Upper lobe of right lung (tissue), 1 donor: ENCODE results near the gene TENM3. TPM values are rescaled to one million over a fixed set of nuclear protein-coding genes. Genes with fewer than 3 reads are reported as not detected.
A peak's percentile ranks its signal among the peaks of the same experiment; 100 is the strongest.

Experiments
- ATAC-seq: fragments of 200-7000 bp; cut with Tn5 transposase; one replicate; pipeline ENCODE4 v1.9.1; 2020; ENCODE audit warnings: mild to moderate bottlenecking, moderate library complexity
- DNase-seq: peaks from one replicate; pipeline ENCODE4 v3.0.0-alpha.2; 2020
- H3K27ac ChIP-seq: fragments of 200-600 bp; one replicate; pipeline ENCODE4 v1.8.0; 2022
- H3K27me3 ChIP-seq: fragments of 200-600 bp; one replicate; pipeline ENCODE4 v1.8.0; 2022; ENCODE audit warnings: mild to moderate bottlenecking
- H3K36me3 ChIP-seq: fragments of 200-600 bp; one replicate; pipeline ENCODE4 v1.8.0; 2022
- H3K4me1 ChIP-seq: fragments of 200-600 bp; one replicate; pipeline ENCODE4 v1.8.0; 2022
- H3K4me3 ChIP-seq: fragments of 200-600 bp; one replicate; pipeline ENCODE4 v1.8.0; 2022; ENCODE audit warnings: mild to moderate bottlenecking
- H3K9me3 ChIP-seq: fragments of 200-600 bp; one replicate; pipeline ENCODE4 v1.8.0; 2022
- intact Hi-C: fragments of 100-400 bp; cut with DNase I; formaldehyde crosslinking; loops from one replicate; pipeline ENCODE4 v1.11.0; 2022
- total RNA-seq: library from RNA; stranded (reverse); fragmentation: NEBNext Ultra II Directional; extraction: Animal tissue kit (Norgen Biotek cat#: 25700); gene quantifications from one replicate; pipeline ENCODE4 v1.2.1, GENCODE V29; 2021
- TF ChIP-seq, protein P1 (sequence below): fragments of 200-600 bp; IDR thresholded peaks from one replicate; pipeline ENCODE4 v1.8.0; 2022; ENCODE audit warnings: antibody characterized with exemption
- donor health status: DM: no; HTN: yes; CAD: no; lungs with severe emphysema.

TENM3 gene
- total RNA-seq, 1 donor from 2014 or later: 5.6 TPM

DNA sequence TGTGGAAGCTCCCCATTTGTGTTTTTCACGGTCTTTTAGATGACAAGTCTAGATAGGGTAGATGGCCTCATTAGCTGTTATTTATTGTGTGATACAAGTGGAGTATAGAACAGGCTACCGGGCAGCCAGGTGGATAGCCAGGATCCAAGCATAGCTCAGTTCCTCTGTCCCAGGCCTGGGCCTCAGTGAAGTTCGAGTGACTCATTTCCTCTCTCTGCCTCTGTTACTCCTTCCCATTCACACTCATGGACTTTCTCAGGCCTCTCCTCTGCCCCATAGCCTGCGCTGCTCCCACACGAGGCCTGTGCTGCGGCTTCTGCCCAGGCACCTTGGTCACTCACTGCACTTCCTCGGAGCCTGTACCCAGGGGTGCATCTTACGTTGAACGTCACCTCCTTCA is 54.5 kb downstream of the TENM3 start:
- DNase-seq (no peak), ATAC-seq (no peak)
- Histone ChIP-seq H3K36me3 (no peaks in the 10 kb centered on the region), H3K9me3 (no peaks in the 10 kb centered on the region), H3K27ac (no peak overlapping the region), H3K4me1 (no peaks in the 10 kb centered on the region), H3K27me3 (no peaks in the 10 kb centered on the region), H3K4me3 (no peak overlapping the region)
- intact Hi-C loops: no loop called here
- TF ChIP-seq, protein P1, sequence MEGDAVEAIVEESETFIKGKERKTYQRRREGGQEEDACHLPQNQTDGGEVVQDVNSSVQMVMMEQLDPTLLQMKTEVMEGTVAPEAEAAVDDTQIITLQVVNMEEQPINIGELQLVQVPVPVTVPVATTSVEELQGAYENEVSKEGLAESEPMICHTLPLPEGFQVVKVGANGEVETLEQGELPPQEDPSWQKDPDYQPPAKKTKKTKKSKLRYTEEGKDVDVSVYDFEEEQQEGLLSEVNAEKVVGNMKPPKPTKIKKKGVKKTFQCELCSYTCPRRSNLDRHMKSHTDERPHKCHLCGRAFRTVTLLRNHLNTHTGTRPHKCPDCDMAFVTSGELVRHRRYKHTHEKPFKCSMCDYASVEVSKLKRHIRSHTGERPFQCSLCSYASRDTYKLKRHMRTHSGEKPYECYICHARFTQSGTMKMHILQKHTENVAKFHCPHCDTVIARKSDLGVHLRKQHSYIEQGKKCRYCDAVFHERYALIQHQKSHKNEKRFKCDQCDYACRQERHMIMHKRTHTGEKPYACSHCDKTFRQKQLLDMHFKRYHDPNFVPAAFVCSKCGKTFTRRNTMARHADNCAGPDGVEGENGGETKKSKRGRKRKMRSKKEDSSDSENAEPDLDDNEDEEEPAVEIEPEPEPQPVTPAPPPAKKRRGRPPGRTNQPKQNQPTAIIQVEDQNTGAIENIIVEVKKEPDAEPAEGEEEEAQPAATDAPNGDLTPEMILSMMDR: no peak

DNA sequence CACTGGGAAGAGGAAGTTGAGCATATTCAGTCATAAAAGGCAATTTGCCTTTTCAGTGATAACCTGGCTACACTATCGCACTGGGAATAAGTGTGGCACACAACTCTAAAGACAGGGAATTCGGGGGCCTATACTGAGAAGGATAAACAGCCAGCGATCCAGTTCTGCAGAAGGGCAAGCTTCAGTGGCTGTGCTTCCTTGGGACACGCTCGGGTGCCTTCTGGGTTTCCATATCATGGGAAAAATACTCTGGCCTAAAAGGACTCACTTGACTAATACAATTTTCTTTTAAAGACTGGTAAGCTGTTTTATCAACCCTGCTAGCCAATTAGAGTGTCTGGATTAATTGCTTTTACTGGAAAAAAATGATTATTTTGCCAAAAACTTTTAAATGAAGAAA is 58.5 kb downstream of the TENM3 start:
- DNase-seq (no peak), ATAC-seq (no peak)
- intact Hi-C loops: no loop called here
- Histone ChIP-seq H3K36me3 (no peaks in the 10 kb centered on the region), H3K4me1 (no peaks in the 10 kb centered on the region), H3K27me3 (no peaks in the 10 kb centered on the region), H3K4me3 (no peak overlapping the region), H3K9me3 (no peaks in the 10 kb centered on the region), H3K27ac (no peak overlapping the region)
- TF ChIP-seq, protein P1: no peak

DNA sequence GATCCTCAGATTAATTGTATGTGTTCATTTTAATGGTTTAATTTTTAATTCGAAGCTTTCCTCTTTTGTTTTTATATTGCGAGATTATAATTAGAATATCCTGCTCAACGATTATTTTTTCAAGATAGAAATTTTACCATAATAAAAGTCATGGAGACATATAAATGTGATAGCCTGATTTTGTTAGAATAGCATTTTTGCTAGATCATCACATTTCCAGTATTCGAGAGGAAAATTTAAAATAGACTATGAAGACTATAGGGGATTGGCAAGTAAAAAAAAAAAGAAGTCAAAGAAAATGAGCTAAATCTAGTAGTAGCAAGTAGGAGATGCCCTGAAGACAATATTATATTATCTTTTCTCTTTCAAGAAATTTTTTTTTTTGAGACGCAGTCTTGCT is 60.6 kb downstream of the TENM3 start:
- H3K27me3 ChIP-seq: no peaks in the 10 kb centered on the region
- no peaks in the 10 kb centered on the region for H3K36me3 ChIP-seq
- ATAC-seq: no peak
- TF ChIP-seq, protein P1: no peak
- no peaks in the 10 kb centered on the region for H3K4me1 ChIP-seq
- no peak overlapping the region for H3K4me3 ChIP-seq
- no peak overlapping the region for H3K27ac ChIP-seq
- DNase-seq: no peak
- H3K9me3 ChIP-seq: no peaks in the 10 kb centered on the region
- intact Hi-C loops: no loop called here

DNA sequence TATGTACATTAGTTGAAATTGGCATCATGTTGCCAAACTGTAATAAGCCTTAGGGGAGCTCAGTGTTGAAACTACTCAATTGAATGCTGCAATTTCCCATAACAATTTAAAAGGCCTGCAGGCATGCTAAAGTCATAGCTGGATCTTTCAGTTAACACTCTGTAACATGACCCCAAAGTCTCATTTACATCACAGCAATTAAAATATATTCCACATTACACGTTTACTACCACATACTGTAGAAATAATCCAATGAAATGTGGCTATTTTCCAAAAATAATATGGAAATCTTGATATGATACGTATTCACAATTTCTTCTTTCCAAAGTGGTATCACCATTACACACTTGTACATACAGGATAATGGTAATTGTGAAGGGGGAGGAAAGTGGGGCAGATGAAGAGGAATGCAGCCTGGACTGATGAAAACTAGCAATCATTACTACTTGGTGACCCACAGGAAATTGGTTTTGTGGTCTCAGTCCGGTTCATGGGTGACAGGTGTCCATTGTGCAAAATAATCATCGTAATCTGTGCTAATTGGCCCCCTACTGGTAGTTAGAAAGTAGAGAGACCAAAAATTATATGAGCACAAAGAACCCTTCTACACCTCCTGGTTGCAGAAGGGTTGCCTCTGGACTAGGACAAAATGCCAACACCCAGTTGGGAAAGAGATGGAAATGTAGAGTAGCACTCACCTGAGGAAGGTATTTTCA is 63.7 kb downstream of the TENM3 start:
- intact Hi-C loops: no loop called here
- Histone ChIP-seq H3K4me3 (no peak overlapping the region), H3K9me3 (no peaks in the 10 kb centered on the region), H3K4me1 (no peaks in the 10 kb centered on the region), H3K36me3 (no peaks in the 10 kb centered on the region), H3K27me3 (no peaks in the 10 kb centered on the region), H3K27ac (no peak overlapping the region)
- no peak for ATAC-seq
- DNase-seq: no peak
- TF ChIP-seq, protein P1: no peak

DNA sequence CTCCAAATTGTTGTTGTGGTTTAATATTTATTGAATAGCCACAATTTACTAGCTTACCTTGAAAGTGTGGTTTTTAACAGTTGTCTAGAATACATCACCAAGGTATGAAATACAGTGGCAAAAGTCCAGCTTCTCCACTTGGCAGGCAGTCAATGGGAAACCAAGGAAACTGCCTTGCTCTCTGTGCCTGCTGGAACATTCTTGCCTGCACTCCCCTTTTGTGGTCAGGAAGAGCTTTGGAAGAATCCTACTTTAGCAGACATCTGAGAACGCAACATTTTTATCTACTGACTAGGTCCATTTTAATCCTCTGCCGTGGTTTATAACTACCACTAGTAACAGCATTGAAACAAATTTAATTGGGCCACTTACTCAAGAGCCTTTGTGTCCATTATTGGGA is 64.5 kb downstream of the TENM3 start:
- Histone ChIP-seq H3K4me3 (no peak overlapping the region), H3K9me3 (no peaks in the 10 kb centered on the region), H3K4me1 (no peaks in the 10 kb centered on the region), H3K36me3 (no peaks in the 10 kb centered on the region), H3K27me3 (no peaks in the 10 kb centered on the region), H3K27ac (no peak overlapping the region)
- TF ChIP-seq, protein P1: no peak
- intact Hi-C loops: no loop called here
- ATAC-seq (peak; percentile 68), DNase-seq (no peak)

DNA sequence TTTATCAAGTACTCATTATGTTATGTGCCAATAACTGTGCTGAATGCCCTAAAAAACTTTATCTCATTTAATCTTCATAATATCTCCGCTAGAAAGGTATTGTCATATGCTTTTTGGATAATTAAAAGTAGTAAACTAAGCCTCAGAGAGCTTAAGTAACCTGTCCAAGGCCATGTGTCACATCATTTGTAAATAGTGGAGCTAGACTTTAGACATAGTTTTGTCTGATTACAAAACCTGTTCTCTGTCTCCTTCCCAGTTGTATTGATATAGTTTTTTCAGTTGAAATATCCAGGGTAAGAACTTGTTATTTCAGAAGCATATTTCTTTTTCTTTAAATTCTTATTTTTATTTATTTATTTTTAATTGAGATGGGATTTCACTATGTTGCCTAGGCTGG is 66.7 kb downstream of the TENM3 start:
- intact Hi-C loops: no loop called here
- peaks cover 7% of the 10 kb centered on the region for H3K9me3 ChIP-seq
- no peaks in the 10 kb centered on the region for H3K36me3 ChIP-seq
- ATAC-seq (no peak), DNase-seq (no peak)
- no peaks in the 10 kb centered on the region for H3K27me3 ChIP-seq
- no peaks in the 10 kb centered on the region for H3K4me1 ChIP-seq
- TF ChIP-seq, protein P1: no peak
- no peak overlapping the region for H3K4me3 ChIP-seq
- H3K27ac ChIP-seq: no peak overlapping the region
